ENCODE data around the gene IFITM2.

IFITM2 gene

DNA sequence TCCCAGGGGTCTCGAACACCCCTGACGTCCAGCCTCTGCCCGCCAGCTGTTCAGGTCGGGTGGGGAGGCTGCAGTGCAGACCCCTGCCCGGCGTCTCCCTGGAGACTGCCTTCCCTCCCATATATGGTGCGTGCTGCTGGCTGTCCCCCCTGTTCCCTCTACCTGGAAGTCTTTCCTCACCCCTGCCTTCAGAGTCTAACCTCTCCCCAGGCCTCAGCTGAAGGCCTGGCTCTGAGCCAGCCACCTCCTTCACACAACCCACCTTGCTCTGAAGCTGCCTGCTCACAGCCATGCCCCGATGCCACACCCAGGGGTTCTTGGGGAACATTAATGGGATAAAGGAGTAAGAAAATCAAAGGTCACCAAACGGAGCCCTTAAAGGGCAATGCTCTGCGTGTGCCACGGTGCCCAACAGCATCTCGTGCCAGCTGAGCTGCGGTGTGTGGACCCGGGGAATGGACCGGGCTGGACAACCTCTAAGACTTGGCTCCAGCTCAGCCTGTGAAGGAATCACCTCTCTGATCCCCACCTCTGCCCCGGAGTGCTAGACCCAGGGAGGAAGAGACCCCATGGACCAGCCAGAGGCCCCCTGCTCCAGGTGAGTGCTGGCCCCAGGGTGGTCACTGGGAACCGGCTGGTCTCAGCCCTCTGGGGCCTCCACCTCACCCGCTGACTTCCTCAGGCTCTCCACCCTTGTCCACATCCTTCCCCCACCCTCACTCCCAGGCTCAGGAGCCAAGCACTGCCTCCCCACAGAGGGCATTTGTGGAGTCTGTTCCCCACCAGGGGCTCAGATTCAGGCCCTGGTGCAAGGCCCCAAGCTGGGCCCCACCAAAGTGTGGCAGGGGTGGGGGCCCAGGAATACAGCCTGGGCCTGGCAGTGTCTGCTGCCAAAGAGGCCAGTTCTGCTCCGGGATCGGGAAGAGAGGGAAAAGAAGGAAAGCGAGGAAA is 29.3 kb upstream of the IFITM2 start, which contains the start of gene NLRP6:
TSS of gene NLRP6 (plus strand) at position 407 of the 951 bp plus-strand sequence. CDS start at position 570, 163 bp downstream.
- Mint-ChIP-seq H3K4me1 (ENCODE audit: low read depth) (peaks cover 64% of the 10 kb centered on the region), H3K9me3 (no peaks in the 10 kb centered on the region), H3K27me3 (peaks cover 69% of the 10 kb centered on the region), H3K36me3 (ENCODE audit: low read depth) (no peaks in the 10 kb centered on the region), H3K27ac (peak within 1 kb of the TSS; percentile 58), H3K4me3 (no peak within 1 kb of the TSS)
- intact Hi-C loops (cut with micrococcal nuclease) = no loop called here

DNA sequence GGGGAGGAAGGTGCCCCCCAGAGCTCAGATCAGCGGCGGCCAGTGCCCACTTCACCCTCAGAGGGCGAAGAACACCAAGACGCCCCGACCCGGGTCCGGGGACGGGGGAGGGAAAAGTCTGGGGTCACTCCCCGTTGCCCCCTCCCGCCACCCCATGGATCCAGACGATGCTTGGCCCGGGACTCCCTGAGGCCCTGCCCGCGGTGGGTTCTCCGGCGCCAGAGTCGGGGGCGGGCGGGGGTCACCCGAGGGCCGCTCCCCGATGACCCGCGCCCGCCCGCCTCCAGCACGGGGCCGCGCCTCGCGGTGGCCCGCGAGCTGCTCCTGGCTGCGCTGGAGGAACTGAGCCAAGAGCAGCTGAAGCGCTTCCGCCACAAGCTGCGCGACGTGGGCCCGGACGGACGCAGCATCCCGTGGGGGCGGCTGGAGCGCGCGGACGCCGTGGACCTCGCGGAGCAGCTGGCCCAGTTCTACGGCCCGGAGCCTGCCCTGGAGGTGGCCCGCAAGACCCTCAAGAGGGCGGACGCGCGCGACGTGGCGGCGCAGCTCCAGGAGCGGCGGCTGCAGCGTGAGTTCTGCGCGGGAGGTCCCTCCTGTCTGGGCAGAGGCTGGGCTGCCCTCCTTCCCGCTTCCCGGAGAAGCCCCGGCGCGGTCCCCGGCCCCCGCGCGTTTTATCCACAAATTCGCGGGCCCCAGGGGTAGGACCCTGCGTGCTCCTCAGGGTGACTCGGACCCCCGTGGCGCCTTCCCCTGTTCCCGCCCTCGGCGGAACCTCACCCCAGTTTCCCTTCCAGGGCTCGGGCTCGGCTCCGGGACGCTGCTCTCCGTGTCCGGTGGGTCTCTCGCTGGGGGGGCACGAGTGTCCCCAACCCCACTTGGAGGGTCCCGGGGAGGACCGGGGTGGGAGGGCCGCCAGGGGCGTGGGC is 28.3 kb upstream of the IFITM2 start:
- Mint-ChIP-seq H3K9me3 (no peaks in the 10 kb centered on the region), H3K4me3 (no peak overlapping the region), H3K27me3 (peaks cover 80% of the 10 kb centered on the region), H3K27ac (peak overlapping the region; percentile 58), H3K4me1 (ENCODE audit: low read depth) (peaks cover 60% of the 10 kb centered on the region), H3K36me3 (ENCODE audit: low read depth) (no peaks in the 10 kb centered on the region)
- intact Hi-C loops (cut with micrococcal nuclease) = no loop called here

GRCh38 chr11:279966-280705 is 27.5 kb upstream of the IFITM2 start:
- peaks cover 54% of the 10 kb centered on the region for H3K4me1 Mint-ChIP-seq (ENCODE audit: low read depth)
- peaks cover 88% of the 10 kb centered on the region for H3K27me3 Mint-ChIP-seq
- H3K27ac Mint-ChIP-seq = no peak overlapping the region
- H3K9me3 Mint-ChIP-seq = no peaks in the 10 kb centered on the region
- no peaks in the 10 kb centered on the region for H3K36me3 Mint-ChIP-seq (ENCODE audit: low read depth)
- peak overlapping the region; percentile 59 for H3K4me3 Mint-ChIP-seq
- intact Hi-C loops (cut with micrococcal nuclease) = no loop called here

- H3K4me1 Mint-ChIP-seq (ENCODE audit: low read depth) = peaks cover 50% of the 10 kb centered on the region
- no peak overlapping the region for H3K27ac Mint-ChIP-seq
- intact Hi-C loops (cut with micrococcal nuclease) = no loop called here
- H3K9me3 Mint-ChIP-seq = no peaks in the 10 kb centered on the region
- H3K27me3 Mint-ChIP-seq = peaks cover 94% of the 10 kb centered on the region
- no peaks in the 10 kb centered on the region for H3K36me3 Mint-ChIP-seq (ENCODE audit: low read depth)
- peak overlapping the region; percentile 41 for H3K4me3 Mint-ChIP-seq
Measured at GRCh38 chr11:280706-281485, 26.7 kb upstream of the IFITM2 start.

- Mint-ChIP-seq H3K27me3 (peaks cover 94% of the 10 kb centered on the region), H3K4me3 (peak overlapping the region; percentile 41)
- intact Hi-C loops (cut with micrococcal nuclease) = no loop called here
Measured at GRCh38 chr11:281486-282161, 26.0 kb upstream of the IFITM2 start.

DNA sequence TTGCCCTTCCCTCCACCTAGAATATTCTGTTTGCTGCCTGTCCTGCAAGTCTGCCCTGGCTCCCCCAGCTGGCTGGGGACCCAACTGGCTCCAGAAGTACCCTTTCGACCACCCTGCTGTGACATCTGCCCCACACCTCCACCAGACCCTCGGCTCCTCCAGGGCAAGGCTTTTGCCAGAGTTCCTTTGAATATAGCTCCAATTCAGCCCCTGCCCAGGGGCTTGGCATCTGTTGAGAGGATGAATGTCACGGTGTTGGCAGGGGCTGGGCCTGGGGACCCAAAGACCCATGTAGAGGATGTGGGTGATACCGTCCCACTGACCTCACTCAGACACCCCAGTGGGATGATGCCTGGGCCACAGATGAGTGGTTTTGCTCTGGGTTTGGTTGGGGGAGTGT is 25.4 kb upstream of the IFITM2 start:
- H3K4me3 Mint-ChIP-seq = no peak overlapping the region
- H3K36me3 Mint-ChIP-seq (ENCODE audit: low read depth) = no peaks in the 10 kb centered on the region
- intact Hi-C loops (cut with micrococcal nuclease) = no loop called here
- H3K4me1 Mint-ChIP-seq (ENCODE audit: low read depth) = peaks cover 50% of the 10 kb centered on the region
- H3K27ac Mint-ChIP-seq = no peak overlapping the region
- no peaks in the 10 kb centered on the region for H3K9me3 Mint-ChIP-seq
- H3K27me3 Mint-ChIP-seq = peaks cover 95% of the 10 kb centered on the region

More at GRCh38 chr11:281486-282161, 26.0 kb upstream of the IFITM2 start:
- Mint-ChIP-seq H3K27ac (no peak overlapping the region), H3K36me3 (ENCODE audit: low read depth) (no peaks in the 10 kb centered on the region), H3K9me3 (no peaks in the 10 kb centered on the region), H3K4me1 (ENCODE audit: low read depth) (peaks cover 50% of the 10 kb centered on the region)

DNA sequence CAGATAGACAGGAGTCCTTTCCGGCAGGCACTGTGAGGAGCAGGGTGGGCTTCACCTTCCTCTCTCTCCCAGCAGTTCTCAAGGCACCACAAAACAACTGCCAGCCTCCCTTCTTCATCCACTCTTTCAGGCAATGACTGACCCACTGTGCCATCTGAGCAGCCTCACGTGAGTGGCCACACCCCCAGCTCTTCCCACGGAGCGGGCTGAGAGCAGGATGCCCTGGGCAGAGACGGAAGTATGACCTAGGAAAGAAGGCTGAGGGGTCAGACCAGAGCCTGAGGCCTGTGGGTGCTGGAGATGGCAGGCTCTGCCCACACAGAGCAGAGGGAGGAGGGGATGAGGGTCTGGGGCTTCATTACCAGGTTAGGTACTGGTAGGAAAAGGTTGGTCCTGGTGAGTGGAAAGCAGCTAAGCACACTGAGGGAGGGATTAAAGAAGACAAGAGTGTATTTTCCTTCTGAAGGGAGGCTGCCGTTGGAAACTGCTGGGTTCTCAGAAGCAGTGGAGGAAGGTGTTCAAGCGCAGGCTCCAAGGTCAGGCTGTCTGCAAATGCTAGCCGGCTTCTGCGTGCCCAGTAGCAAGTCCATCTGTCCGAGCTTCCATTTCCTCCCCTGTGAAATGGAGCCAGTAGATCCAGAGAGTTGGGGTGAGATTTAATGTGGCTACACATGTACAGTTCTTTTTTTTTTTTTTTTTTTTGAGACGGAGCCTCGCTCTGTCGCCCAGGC is 24.8 kb upstream of the IFITM2 start:
- Mint-ChIP-seq H3K9me3 (no peaks in the 10 kb centered on the region), H3K4me1 (ENCODE audit: low read depth) (peaks cover 48% of the 10 kb centered on the region), H3K27ac (no peak overlapping the region), H3K27me3 (peaks cover 97% of the 10 kb centered on the region), H3K36me3 (ENCODE audit: low read depth) (no peaks in the 10 kb centered on the region), H3K4me3 (no peak overlapping the region)
- intact Hi-C loops (cut with micrococcal nuclease) = no loop called here

DNA sequence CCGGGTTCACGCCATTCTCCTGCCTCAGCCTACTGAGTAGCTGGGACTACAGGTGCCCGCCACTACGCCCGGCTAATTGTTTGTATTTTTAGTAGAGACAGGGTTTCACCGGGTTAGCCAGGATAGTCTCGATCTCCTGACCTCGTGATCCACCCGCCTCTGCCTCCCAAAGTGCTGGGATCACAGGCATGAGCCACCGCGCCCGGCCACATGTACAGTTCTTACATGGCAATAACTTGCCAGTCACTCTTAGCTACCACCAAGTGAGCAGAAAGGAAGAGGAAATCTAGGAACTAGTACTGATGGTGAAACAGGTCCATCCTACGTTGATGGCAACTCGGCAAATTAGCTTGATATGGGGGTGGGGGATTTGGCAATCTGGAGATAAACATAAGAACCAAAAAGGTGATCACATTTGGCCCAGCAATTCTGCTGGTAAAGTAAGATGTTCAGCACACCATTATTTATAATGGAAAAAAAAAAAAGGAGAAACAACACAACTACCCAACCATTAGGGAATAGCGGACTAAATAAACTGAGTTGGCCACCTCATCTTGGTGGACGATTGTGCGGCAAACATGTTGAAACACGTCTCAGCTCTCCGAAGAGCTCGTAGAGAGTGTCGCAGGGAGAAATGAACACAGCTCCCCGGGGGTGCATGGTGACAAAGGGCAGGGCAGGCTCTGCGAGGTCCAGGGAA is 24.1 kb upstream of the IFITM2 start:
- intact Hi-C loops (cut with micrococcal nuclease) = no loop called here
- Mint-ChIP-seq H3K9me3 (no peaks in the 10 kb centered on the region), H3K27me3 (peaks cover 97% of the 10 kb centered on the region), H3K27ac (no peak overlapping the region), H3K4me3 (no peak overlapping the region), H3K36me3 (ENCODE audit: low read depth) (no peaks in the 10 kb centered on the region), H3K4me1 (ENCODE audit: low read depth) (peaks cover 47% of the 10 kb centered on the region)

DNA sequence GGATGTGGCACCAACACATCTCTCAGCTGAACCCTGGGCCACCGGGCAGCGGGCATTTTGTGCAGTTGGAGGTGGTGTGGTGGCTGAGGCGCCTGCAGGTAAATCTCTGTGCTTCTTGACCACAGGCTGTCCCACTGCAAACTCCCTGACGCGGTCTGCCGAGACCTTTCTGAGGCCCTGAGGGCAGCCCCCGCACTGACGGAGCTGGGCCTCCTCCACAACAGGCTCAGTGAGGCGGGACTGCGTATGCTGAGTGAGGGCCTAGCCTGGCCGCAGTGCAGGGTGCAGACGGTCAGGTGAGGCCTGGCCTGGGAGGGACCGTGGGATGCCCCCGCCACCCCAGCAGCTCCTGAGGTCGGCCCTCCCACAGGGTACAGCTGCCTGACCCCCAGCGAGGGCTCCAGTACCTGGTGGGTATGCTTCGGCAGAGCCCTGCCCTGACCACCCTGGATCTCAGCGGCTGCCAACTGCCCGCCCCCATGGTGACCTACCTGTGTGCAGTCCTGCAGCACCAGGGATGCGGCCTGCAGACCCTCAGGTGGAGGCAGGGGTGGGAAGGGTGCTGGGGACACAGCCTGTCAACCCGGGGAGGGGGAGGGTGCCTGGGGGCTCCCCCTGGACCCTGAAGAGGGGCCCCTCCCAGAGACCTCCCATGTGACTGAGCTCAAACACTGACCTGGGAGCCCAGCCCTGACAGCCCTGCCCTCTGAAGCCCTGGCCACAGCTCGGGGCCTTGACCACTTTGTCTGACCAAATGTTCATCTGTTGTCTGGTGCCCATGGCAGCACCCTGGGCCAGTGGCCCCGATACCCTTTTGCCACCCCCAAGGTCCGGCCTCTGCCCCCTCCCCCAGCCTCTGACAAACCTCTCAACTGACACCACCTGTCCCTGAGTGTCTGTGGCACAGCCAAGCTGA is 23.3 kb upstream of the IFITM2 start:
- peaks cover 42% of the 10 kb centered on the region for H3K4me1 Mint-ChIP-seq (ENCODE audit: low read depth)
- intact Hi-C loops (cut with micrococcal nuclease) = no loop called here
- H3K27ac Mint-ChIP-seq = no peak overlapping the region
- no peaks in the 10 kb centered on the region for H3K36me3 Mint-ChIP-seq (ENCODE audit: low read depth)
- H3K4me3 Mint-ChIP-seq = no peak overlapping the region
- H3K9me3 Mint-ChIP-seq = no peaks in the 10 kb centered on the region
- peaks cover 90% of the 10 kb centered on the region for H3K27me3 Mint-ChIP-seq

DNA sequence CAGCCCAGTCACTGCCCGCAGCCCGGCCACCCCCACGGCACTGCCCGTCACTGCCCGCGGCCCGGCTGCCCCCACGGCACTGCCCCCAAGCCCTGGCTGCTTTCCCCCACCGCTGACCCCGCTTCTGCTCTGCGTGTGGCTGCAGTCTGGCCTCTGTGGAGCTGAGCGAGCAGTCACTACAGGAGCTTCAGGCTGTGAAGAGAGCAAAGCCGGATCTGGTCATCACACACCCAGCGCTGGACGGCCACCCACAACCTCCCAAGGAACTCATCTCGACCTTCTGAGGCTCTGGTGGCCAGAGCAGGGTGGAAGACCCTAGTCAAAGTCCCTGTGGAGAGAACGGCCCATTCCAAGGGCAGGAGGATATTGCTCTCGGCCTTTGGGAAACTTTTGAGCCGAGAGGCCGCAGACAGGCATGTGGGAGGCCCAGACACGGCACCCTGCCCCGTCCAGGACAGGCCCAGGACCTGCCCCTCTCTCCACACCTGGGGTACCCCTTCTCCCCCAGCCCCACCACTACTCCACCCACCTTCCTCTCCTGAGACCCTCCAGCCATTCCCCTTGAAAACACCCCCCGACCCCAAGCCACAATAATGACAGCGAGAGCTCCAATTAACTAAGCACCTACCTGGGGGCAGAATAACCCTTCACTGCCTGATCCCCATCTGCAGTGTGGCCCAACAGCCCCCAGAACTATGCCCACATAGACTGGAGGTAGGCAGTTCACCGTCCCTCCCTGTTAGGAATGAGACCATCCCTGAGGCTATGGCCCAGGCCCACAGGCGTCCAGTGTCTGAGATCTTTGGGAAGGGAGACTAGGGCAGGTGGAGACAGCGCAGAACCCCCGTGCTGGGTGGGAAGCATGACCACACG is 22.4 kb upstream of the IFITM2 start:
- Mint-ChIP-seq H3K27me3 (peaks cover 91% of the 10 kb centered on the region), H3K9me3 (no peaks in the 10 kb centered on the region), H3K36me3 (ENCODE audit: low read depth) (no peaks in the 10 kb centered on the region), H3K27ac (no peak overlapping the region), H3K4me3 (no peak overlapping the region), H3K4me1 (ENCODE audit: low read depth) (peaks cover 45% of the 10 kb centered on the region)
- intact Hi-C loops (cut with micrococcal nuclease) = no loop called here
